ENCODE results near the gene RNU7-1. TPM values are rescaled to one million over a fixed set of nuclear protein-coding genes. Genes with fewer than 3 reads are reported as not detected.

RNU7-1 gene
- total and polyA plus RNA-seq, 9 of the 15 experiments (the other 6 are each of a cell fraction or from before 2014, with no cell fraction given), result not detected

- TF ChIP-seq HMGXB4 (CRISPR knock-in tag; IDR thresholded peaks at IDR 0.05) (no peak), XRCC5 (IDR thresholded peaks at IDR 0.05; ENCODE audit: low read depth, low read length) (no peak), TRIM28 (IDR thresholded peaks at IDR 0.05) (no peak), ARHGAP35 (IDR thresholded peaks at IDR 0.05; ENCODE audit: partially characterized antibody) (no peak), ZNF436 (CRISPR knock-in tag; IDR thresholded peaks at IDR 0.05) (no peak), ZNF253 (CRISPR knock-in tag; conservative IDR thresholded peaks at IDR 0.05) (no peak), SRSF7 (optimal IDR thresholded peaks at IDR 0.05; ENCODE audit: low read depth, low read length) (no peak), TFAM (CRISPR knock-in tag; conservative IDR thresholded peaks at IDR 0.05) (no peak), POLR2A (conservative IDR thresholded peaks at IDR 0.05) (no peak), SMARCC2 (IDR thresholded peaks at IDR 0.05; ENCODE audit: low read depth) (no peak), PKNOX1 (IDR thresholded peaks at IDR 0.05) (no peak), ZC3H8 (IDR thresholded peaks at IDR 0.05) (no peak), HSF4 (CRISPR knock-in tag; IDR thresholded peaks at IDR 0.05; ENCODE audit: borderline replicate concordance) (0 out of 2 replicates have a peak, but pooled peaks have one; percentile 31), NR4A1 (CRISPR knock-in tag; IDR thresholded peaks at IDR 0.05) (no peak), NR4A1 (tag; IDR thresholded peaks at IDR 0.05) (peak; percentile 94), RBFOX2 (IDR thresholded peaks at IDR 0.05; ENCODE audit: low read depth, low read length) (peak; percentile 54), ZBTB8A (IDR thresholded peaks at IDR 0.05; ENCODE audit: partially characterized antibody) (no peak), GATAD2B (IDR thresholded peaks at IDR 0.05; ENCODE audit: borderline replicate concordance) (no peak), DMBX1 (CRISPR knock-in tag; IDR thresholded peaks at IDR 0.05; ENCODE audit: borderline replicate concordance) (peak; percentile 74; the same call in 1 of the 2 replicates), ID3 (CRISPR knock-in tag; IDR thresholded peaks at IDR 0.05) (no peak), ID3 (tag; IDR thresholded peaks at IDR 0.05) (peak; percentile 83)
These were observed 20.3 kb downstream of the RNU7-1 start (continued) for GRCh38 chr12:6963791-6964413.

Measured in K562 (cell line).